Esophagus squamous epithelium (tissue), 4 donors: ENCODE data around the gene CC2D2A.

Source experiments
- CTCF ChIP-seq, 6 experiments: fragments of 450-650 bp in 4 of 6; fragments of 200-600 bp in 2 of 6; sonication (generic) in 2 of 6; IDR thresholded peaks; one replicate each; pipeline ENCODE4 v1.5.1; 2016 to 2019; ENCODE audit warnings: antibody characterized with exemption in 6 of 6, mild to moderate bottlenecking in 4 of 6, moderate library complexity in 4 of 6
- POLR2A ChIP-seq, 4 donors: fragments of 450-650 bp; IDR thresholded peaks; one replicate each; pipeline ENCODE4 v1.6.1; 2017; ENCODE audit warnings: antibody characterized with exemption in 4 of 4, mild to moderate bottlenecking in 4 of 4, moderate library complexity in 3 of 4

GRCh38 chr4:15470128-15470475 is 420 bp downstream of the CC2D2A start:
- TF ChIP-seq CTCF (IDR thresholded peaks at IDR 0.05) (no peak), POLR2A (IDR thresholded peaks at IDR 0.05) (no peak)
